ENCODE measurements around the gene TBX15.

- TF ChIP-seq CTCF (IDR thresholded peaks at IDR 0.05), result no peak
- no peak for TF ChIP-seq POLR2AphosphoS5 (IDR thresholded peaks at IDR 0.05; ENCODE audit: low read depth, low read length)
Observed at GRCh38 chr1:119000371-119001180, 12.4 kb upstream of the TBX15 start.
